Measurements from ENCODE around the gene GLS2. TPM values are rescaled to one million over a fixed set of nuclear protein-coding genes. Genes with fewer than 3 reads are reported as not detected.

Gene GLS2
- total and polyA plus RNA-seq, 2 donors (not counting 1 experiment from before 2014, with no cell fraction given) = 0.03 to 0.17 TPM

DNA sequence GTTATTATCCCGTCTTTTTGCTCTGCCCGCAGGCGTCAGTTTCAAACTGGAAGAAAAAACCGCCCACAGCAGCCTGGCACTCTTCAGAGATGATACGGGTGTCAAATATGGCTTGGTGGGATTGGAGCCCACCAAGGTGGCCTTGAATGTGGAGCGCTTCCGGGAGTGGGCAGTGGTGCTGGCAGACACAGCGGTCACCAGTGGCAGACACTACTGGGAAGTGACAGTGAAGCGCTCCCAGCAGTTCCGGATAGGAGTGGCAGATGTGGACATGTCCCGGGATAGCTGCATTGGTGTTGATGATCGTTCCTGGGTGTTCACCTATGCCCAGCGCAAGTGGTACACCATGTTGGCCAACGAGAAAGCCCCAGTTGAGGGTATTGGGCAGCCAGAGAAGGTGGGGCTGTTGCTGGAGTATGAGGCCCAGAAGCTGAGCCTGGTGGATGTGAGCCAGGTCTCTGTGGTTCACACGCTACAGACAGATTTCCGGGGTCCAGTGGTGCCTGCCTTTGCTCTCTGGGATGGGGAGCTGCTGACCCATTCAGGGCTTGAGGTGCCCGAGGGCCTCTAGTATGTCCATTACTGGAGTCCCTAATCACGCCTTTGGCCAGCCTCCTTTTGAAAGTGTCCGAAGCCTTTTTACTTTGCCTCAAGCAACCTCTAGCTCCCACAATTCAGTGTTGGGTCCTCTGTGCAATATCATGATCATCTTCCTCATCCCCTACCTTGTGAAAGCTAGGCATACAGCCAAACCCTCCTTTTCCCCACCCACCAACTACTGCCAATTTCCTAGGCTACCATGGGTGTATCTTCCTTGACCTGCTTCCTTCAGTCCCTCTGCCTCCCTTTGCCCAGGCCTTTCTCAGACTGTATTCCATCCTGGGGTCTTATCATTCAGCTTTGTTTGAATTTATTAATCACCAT lies 18.7 kb downstream of the GLS2 start:
- Histone ChIP-seq H3K36me3 (ENCODE audit: control insufficient read depth, insufficient read depth, low read length) (no peaks in the 10 kb centered on the region), H3K4me1 (ENCODE audit: control insufficient read depth, extremely low read depth, insufficient read depth, low read length) (peaks cover 4% of the 10 kb centered on the region), H3K9ac (ENCODE audit: insufficient read depth, low read length) (peak overlapping the region; percentile 74), H3K9me3 (ENCODE audit: control insufficient read depth, insufficient read depth, low read depth, low read length) (no peaks in the 10 kb centered on the region), H3K4me3 (replicated peaks in 1 of 4; ENCODE audit: control extremely low read depth in 1 of 4, insufficient read depth in 1 of 4, low read depth in 3 of 4, low read length in 4 of 4) (peak overlapping the region; percentile 83 to 99 (median 93)), H3K4me2 (ENCODE audit: extremely low read depth, insufficient read depth, low read length) (peak overlapping the region; percentile 92), H4K20me1 (ENCODE audit: control insufficient read depth, extremely low read depth, insufficient read depth, low read length) (no peaks in the 10 kb centered on the region), H3K27ac (ENCODE audit: insufficient read depth, low read length) (peak overlapping the region; percentile 83), H2AFZ (ENCODE audit: low read length) (no peak overlapping the region), H3K27me3 (ENCODE audit: control insufficient read depth, insufficient read depth, low read length) (no peaks in the 10 kb centered on the region), H3K79me2 (ENCODE audit: control insufficient read depth, insufficient read depth, low read length) (peaks cover 10% of the 10 kb centered on the region)
- TF ChIP-seq, protein P1, sequence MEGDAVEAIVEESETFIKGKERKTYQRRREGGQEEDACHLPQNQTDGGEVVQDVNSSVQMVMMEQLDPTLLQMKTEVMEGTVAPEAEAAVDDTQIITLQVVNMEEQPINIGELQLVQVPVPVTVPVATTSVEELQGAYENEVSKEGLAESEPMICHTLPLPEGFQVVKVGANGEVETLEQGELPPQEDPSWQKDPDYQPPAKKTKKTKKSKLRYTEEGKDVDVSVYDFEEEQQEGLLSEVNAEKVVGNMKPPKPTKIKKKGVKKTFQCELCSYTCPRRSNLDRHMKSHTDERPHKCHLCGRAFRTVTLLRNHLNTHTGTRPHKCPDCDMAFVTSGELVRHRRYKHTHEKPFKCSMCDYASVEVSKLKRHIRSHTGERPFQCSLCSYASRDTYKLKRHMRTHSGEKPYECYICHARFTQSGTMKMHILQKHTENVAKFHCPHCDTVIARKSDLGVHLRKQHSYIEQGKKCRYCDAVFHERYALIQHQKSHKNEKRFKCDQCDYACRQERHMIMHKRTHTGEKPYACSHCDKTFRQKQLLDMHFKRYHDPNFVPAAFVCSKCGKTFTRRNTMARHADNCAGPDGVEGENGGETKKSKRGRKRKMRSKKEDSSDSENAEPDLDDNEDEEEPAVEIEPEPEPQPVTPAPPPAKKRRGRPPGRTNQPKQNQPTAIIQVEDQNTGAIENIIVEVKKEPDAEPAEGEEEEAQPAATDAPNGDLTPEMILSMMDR (conservative IDR thresholded peaks at IDR 0.05 in 1 of 2, IDR thresholded peaks at IDR 0.05 in 1 of 2; ENCODE audit: low read depth in 1 of 2, low read length in 2 of 2) = no peak
- no peak for TF ChIP-seq EZH2 (IDR thresholded peaks at IDR 0.05; ENCODE audit: low read length, missing control alignments)
- DNase-seq (ENCODE audit: low read depth in 2 of 2) = no peak

DNA sequence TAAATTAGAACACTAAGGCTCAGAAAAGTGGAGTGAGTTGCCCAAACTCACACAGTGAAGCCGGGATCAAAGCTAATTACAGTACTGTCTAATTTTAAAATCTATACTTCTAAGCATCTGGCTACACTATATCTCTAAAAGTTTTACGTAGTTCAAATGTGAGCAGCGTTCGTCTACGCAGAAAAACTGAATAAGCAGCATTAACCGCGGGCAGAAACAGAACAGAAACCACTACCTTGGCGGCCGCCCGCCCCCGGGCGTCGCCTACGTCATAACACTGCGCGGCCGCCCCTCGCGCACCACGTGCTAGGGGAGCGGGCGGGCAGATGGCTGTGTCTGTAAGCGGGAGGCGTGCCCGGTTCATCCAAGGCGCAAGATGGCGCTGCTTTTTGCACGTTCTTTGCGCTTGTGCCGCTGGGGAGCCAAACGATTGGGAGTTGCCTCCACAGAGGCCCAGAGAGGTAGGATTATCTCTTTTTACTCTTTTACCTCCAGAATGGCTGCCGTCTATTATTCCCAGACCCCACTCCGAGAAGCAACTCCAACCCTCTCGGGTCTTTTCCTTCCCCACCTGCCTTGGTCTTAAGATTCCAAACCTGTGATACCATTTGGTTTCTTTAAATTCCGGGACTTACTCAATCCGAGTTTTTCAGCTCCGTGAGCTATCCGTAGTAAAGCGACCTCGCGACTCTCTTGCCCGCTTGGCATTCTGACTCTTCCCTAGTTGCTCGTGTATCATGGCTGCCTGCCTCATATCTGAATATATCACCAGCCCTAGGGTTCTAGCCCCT lies 19.6 kb downstream of the GLS2 start, which contains the start of gene SPRYD4:
Gene SPRYD4 (plus strand): TSS at position 363 of the 791 bp plus-strand sequence. CDS start 14 bp downstream, at position 377.
- H3K79me2 ChIP-seq (ENCODE audit: control insufficient read depth, insufficient read depth, low read length) = peaks cover 10% of the 10 kb centered on the region
- TF ChIP-seq, protein P1 (conservative IDR thresholded peaks at IDR 0.05 in 1 of 2, IDR thresholded peaks at IDR 0.05 in 1 of 2; ENCODE audit: low read depth in 1 of 2, low read length in 2 of 2) = peak; percentile 13 to 28
- TF ChIP-seq EZH2 (IDR thresholded peaks at IDR 0.05; ENCODE audit: low read length, missing control alignments) = no peak
- H3K9ac ChIP-seq (ENCODE audit: insufficient read depth, low read length) = peak within 1 kb of the TSS; percentile 74
- no peaks in the 10 kb centered on the region for H4K20me1 ChIP-seq (ENCODE audit: control insufficient read depth, extremely low read depth, insufficient read depth, low read length)
- peak within 1 kb of the TSS; percentile 92 for H3K4me2 ChIP-seq (ENCODE audit: extremely low read depth, insufficient read depth, low read length)
- peak; percentile 90 to 92 for DNase-seq (ENCODE audit: low read depth in 2 of 2)
- peak within 1 kb of the TSS; percentile 75 for H2AFZ ChIP-seq (ENCODE audit: low read length)
- H3K27me3 ChIP-seq (ENCODE audit: control insufficient read depth, insufficient read depth, low read length) = no peaks in the 10 kb centered on the region
- no peaks in the 10 kb centered on the region for H3K9me3 ChIP-seq (ENCODE audit: control insufficient read depth, insufficient read depth, low read depth, low read length)
- H3K4me3 ChIP-seq (replicated peaks in 1 of 4; ENCODE audit: control extremely low read depth in 1 of 4, insufficient read depth in 1 of 4, low read depth in 3 of 4, low read length in 4 of 4) = peak within 1 kb of the TSS; percentile 83 to 99 (median 93)
- no peaks in the 10 kb centered on the region for H3K36me3 ChIP-seq (ENCODE audit: control insufficient read depth, insufficient read depth, low read length)
- H3K27ac ChIP-seq (ENCODE audit: insufficient read depth, low read length) = peak within 1 kb of the TSS; percentile 83
- peaks cover 4% of the 10 kb centered on the region for H3K4me1 ChIP-seq (ENCODE audit: control insufficient read depth, extremely low read depth, insufficient read depth, low read length)

DNA sequence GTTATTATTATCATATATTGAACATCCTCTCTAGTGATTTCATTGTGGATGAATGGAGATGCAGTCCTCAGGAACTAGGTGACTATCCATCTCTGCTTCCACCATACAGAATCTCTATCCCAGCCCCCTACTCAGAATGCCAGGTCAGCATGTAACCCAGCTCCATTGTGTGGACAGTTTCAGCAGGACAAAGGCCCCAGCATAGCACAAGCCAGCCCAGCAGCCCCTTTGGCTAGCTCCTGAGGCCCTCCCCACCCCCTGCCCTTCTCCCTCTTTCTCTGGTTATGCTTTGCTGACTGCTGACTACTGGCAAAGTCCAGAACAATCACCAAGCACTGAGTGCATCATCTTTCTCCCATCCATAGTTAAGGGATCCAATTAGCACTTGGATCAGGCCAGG lies 25.4 kb downstream of the GLS2 start:
- Histone ChIP-seq H3K4me1 (ENCODE audit: control insufficient read depth, extremely low read depth, insufficient read depth, low read length) (no peaks in the 10 kb centered on the region), H3K79me2 (ENCODE audit: control insufficient read depth, insufficient read depth, low read length) (no peaks in the 10 kb centered on the region), H2AFZ (ENCODE audit: low read length) (no peak overlapping the region), H3K36me3 (ENCODE audit: control insufficient read depth, insufficient read depth, low read length) (no peaks in the 10 kb centered on the region), H3K4me2 (ENCODE audit: extremely low read depth, insufficient read depth, low read length) (no peak overlapping the region), H3K4me3 (replicated peaks in 1 of 4; ENCODE audit: control extremely low read depth in 1 of 4, insufficient read depth in 1 of 4, low read depth in 3 of 4, low read length in 4 of 4) (no peak overlapping the region), H3K9ac (ENCODE audit: insufficient read depth, low read length) (no peak overlapping the region), H4K20me1 (ENCODE audit: control insufficient read depth, extremely low read depth, insufficient read depth, low read length) (no peaks in the 10 kb centered on the region), H3K27ac (ENCODE audit: insufficient read depth, low read length) (no peak overlapping the region), H3K9me3 (ENCODE audit: control insufficient read depth, insufficient read depth, low read depth, low read length) (no peaks in the 10 kb centered on the region), H3K27me3 (ENCODE audit: control insufficient read depth, insufficient read depth, low read length) (no peaks in the 10 kb centered on the region)
- no peak for DNase-seq (ENCODE audit: low read depth in 2 of 2)
- no peak for TF ChIP-seq EZH2 (IDR thresholded peaks at IDR 0.05; ENCODE audit: low read length, missing control alignments)
- TF ChIP-seq, protein P1 (conservative IDR thresholded peaks at IDR 0.05 in 1 of 2, IDR thresholded peaks at IDR 0.05 in 1 of 2; ENCODE audit: low read depth in 1 of 2, low read length in 2 of 2) = no peak
